ENCODE results near the gene MCUB.
"Not testable (repeated sequence)": the region's sequence is repeated elsewhere in the genome, so short reads cannot be mapped to it uniquely, and the experiment has no call there.

The MCUB gene

GRCh38 chr4:109655396-109655795 is 95.3 kb downstream of the MCUB start:
- H2AFZ ChIP-seq (ENCODE audit: low read depth, low read length): no peak overlapping the region
- H3K9me3 ChIP-seq (ENCODE audit: low read length): no peaks in the 10 kb centered on the region
- H3K4me3 ChIP-seq (ENCODE audit: low read length): no peak overlapping the region
- H3K27me3 ChIP-seq (ENCODE audit: insufficient read depth, low read length): no peaks in the 10 kb centered on the region
- H3K4me1 ChIP-seq (ENCODE audit: insufficient read depth, low read length): no peaks in the 10 kb centered on the region
- no peaks in the 10 kb centered on the region for H3K36me3 ChIP-seq (ENCODE audit: insufficient read depth, low read length)

- H3K36me3 ChIP-seq (ENCODE audit: insufficient read depth, low read length): no peaks in the 10 kb centered on the region
- H2AFZ ChIP-seq (ENCODE audit: low read depth, low read length): no peak overlapping the region
- H3K27me3 ChIP-seq (ENCODE audit: insufficient read depth, low read length): no peaks in the 10 kb centered on the region
- H3K4me1 ChIP-seq (ENCODE audit: insufficient read depth, low read length): peaks cover 9% of the 10 kb centered on the region
- H3K4me3 ChIP-seq (ENCODE audit: low read length): no peak overlapping the region
- H3K9me3 ChIP-seq (ENCODE audit: low read length): no peaks in the 10 kb centered on the region
Measured at GRCh38 chr4:109657854-109658418, 97.9 kb downstream of the MCUB start.

GRCh38 chr4:109658871-109659410 is 98.9 kb downstream of the MCUB start:
- H3K4me3 ChIP-seq (ENCODE audit: low read length): no peak overlapping the region
- H3K27me3 ChIP-seq (ENCODE audit: insufficient read depth, low read length): no peaks in the 10 kb centered on the region
- no peak overlapping the region for H2AFZ ChIP-seq (ENCODE audit: low read depth, low read length)
- H3K36me3 ChIP-seq (ENCODE audit: insufficient read depth, low read length): no peaks in the 10 kb centered on the region
- peaks cover 14% of the 10 kb centered on the region for H3K4me1 ChIP-seq (ENCODE audit: insufficient read depth, low read length)
- no peaks in the 10 kb centered on the region for H3K9me3 ChIP-seq (ENCODE audit: low read length)

- H2AFZ ChIP-seq (ENCODE audit: low read depth, low read length): no peak overlapping the region
- peaks cover 14% of the 10 kb centered on the region for H3K4me1 ChIP-seq (ENCODE audit: insufficient read depth, low read length)
- no peak overlapping the region for H3K4me3 ChIP-seq (ENCODE audit: low read length)
- H3K27me3 ChIP-seq (ENCODE audit: insufficient read depth, low read length): no peaks in the 10 kb centered on the region
- H3K36me3 ChIP-seq (ENCODE audit: insufficient read depth, low read length): no peaks in the 10 kb centered on the region
- H3K9me3 ChIP-seq (ENCODE audit: low read length): no peaks in the 10 kb centered on the region
Measured at GRCh38 chr4:109662116-109662515, 102.1 kb downstream of the MCUB start.

GRCh38 chr4:109662771-109663170 is 102.7 kb downstream of the MCUB start:
- no peaks in the 10 kb centered on the region for H3K27me3 ChIP-seq (ENCODE audit: insufficient read depth, low read length)
- H3K4me1 ChIP-seq (ENCODE audit: insufficient read depth, low read length): peaks cover 14% of the 10 kb centered on the region
- H3K9me3 ChIP-seq (ENCODE audit: low read length): no peaks in the 10 kb centered on the region
- no peaks in the 10 kb centered on the region for H3K36me3 ChIP-seq (ENCODE audit: insufficient read depth, low read length)
- no peak overlapping the region for H3K4me3 ChIP-seq (ENCODE audit: low read length)
- H2AFZ ChIP-seq (ENCODE audit: low read depth, low read length): peak overlapping the region; percentile 9

- no peaks in the 10 kb centered on the region for H3K9me3 ChIP-seq (ENCODE audit: low read length)
- peaks cover 14% of the 10 kb centered on the region for H3K4me1 ChIP-seq (ENCODE audit: insufficient read depth, low read length)
- no peak overlapping the region for H3K4me3 ChIP-seq (ENCODE audit: low read length)
- H2AFZ ChIP-seq (ENCODE audit: low read depth, low read length): no peak overlapping the region
- H3K36me3 ChIP-seq (ENCODE audit: insufficient read depth, low read length): no peaks in the 10 kb centered on the region
- H3K27me3 ChIP-seq (ENCODE audit: insufficient read depth, low read length): no peaks in the 10 kb centered on the region
Measured at GRCh38 chr4:109665783-109666485, 105.9 kb downstream of the MCUB start.

- no peaks in the 10 kb centered on the region for H3K36me3 ChIP-seq (ENCODE audit: insufficient read depth, low read length)
- H2AFZ ChIP-seq (ENCODE audit: low read depth, low read length): no peak overlapping the region
- no peak overlapping the region for H3K4me3 ChIP-seq (ENCODE audit: low read length)
- no peaks in the 10 kb centered on the region for H3K27me3 ChIP-seq (ENCODE audit: insufficient read depth, low read length)
- no peaks in the 10 kb centered on the region for H3K4me1 ChIP-seq (ENCODE audit: insufficient read depth, low read length)
- H3K9me3 ChIP-seq (ENCODE audit: low read length): peaks cover 6% of the 10 kb centered on the region
Measured at GRCh38 chr4:109671350-109671749, 111.3 kb downstream of the MCUB start.

GRCh38 chr4:109672169-109672930 is 112.3 kb downstream of the MCUB start:
- H3K27me3 ChIP-seq (ENCODE audit: insufficient read depth, low read length): no peaks in the 10 kb centered on the region
- no peaks in the 10 kb centered on the region for H3K4me1 ChIP-seq (ENCODE audit: insufficient read depth, low read length)

GRCh38 chr4:109673303-109673702 is 113.3 kb downstream of the MCUB start:
- Histone ChIP-seq H2AFZ (ENCODE audit: low read depth, low read length) (no peak overlapping the region), H3K4me3 (ENCODE audit: low read length) (no peak overlapping the region), H3K27me3 (ENCODE audit: insufficient read depth, low read length) (no peaks in the 10 kb centered on the region), H3K4me1 (ENCODE audit: insufficient read depth, low read length) (no peaks in the 10 kb centered on the region), H3K9me3 (ENCODE audit: low read length) (peaks cover 9% of the 10 kb centered on the region), H3K36me3 (ENCODE audit: insufficient read depth, low read length) (no peaks in the 10 kb centered on the region)

More at GRCh38 chr4:109672169-109672930, 112.3 kb downstream of the MCUB start:
- Histone ChIP-seq H2AFZ (ENCODE audit: low read depth, low read length) (no peak overlapping the region), H3K36me3 (ENCODE audit: insufficient read depth, low read length) (no peaks in the 10 kb centered on the region), H3K4me3 (ENCODE audit: low read length) (no peak overlapping the region), H3K9me3 (ENCODE audit: low read length) (peaks cover 7% of the 10 kb centered on the region)

GRCh38 chr4:109675181-109675580 is 115.1 kb downstream of the MCUB start:
- H3K9me3 ChIP-seq (ENCODE audit: low read length): peaks cover 11% of the 10 kb centered on the region

GRCh38 chr4:109675843-109676242 is 115.8 kb downstream of the MCUB start:
- H3K4me1 ChIP-seq (ENCODE audit: insufficient read depth, low read length): no peaks in the 10 kb centered on the region
- H3K4me3 ChIP-seq (ENCODE audit: low read length): no peak overlapping the region
- H2AFZ ChIP-seq (ENCODE audit: low read depth, low read length): no peak overlapping the region

More at GRCh38 chr4:109675181-109675580, 115.1 kb downstream of the MCUB start:
- Histone ChIP-seq H3K27me3 (ENCODE audit: insufficient read depth, low read length) (no peaks in the 10 kb centered on the region), H3K36me3 (ENCODE audit: insufficient read depth, low read length) (no peaks in the 10 kb centered on the region), H3K4me3 (ENCODE audit: low read length) (no peak overlapping the region), H2AFZ (ENCODE audit: low read depth, low read length) (no peak overlapping the region), H3K4me1 (ENCODE audit: insufficient read depth, low read length) (no peaks in the 10 kb centered on the region)

GRCh38 chr4:109676886-109677285 is 116.8 kb downstream of the MCUB start:
- H3K4me1 ChIP-seq (ENCODE audit: insufficient read depth, low read length): no peaks in the 10 kb centered on the region
- no peaks in the 10 kb centered on the region for H3K36me3 ChIP-seq (ENCODE audit: insufficient read depth, low read length)
- peaks cover 5% of the 10 kb centered on the region for H3K9me3 ChIP-seq (ENCODE audit: low read length)
- no peak overlapping the region for H2AFZ ChIP-seq (ENCODE audit: low read depth, low read length)
- H3K27me3 ChIP-seq (ENCODE audit: insufficient read depth, low read length): no peaks in the 10 kb centered on the region
- H3K4me3 ChIP-seq (ENCODE audit: low read length): no peak overlapping the region

More at GRCh38 chr4:109675843-109676242, 115.8 kb downstream of the MCUB start:
- Histone ChIP-seq H3K36me3 (ENCODE audit: insufficient read depth, low read length) (no peaks in the 10 kb centered on the region), H3K9me3 (ENCODE audit: low read length) (peaks cover 11% of the 10 kb centered on the region), H3K27me3 (ENCODE audit: insufficient read depth, low read length) (no peaks in the 10 kb centered on the region)

GRCh38 chr4:109678472-109678871 is 118.4 kb downstream of the MCUB start:
- not testable (repeated sequence) for H3K4me3 ChIP-seq (ENCODE audit: low read length); H3K4me1 ChIP-seq (ENCODE audit: insufficient read depth, low read length)

More at GRCh38 chr4:109678472-109678871, 118.4 kb downstream of the MCUB start:
- H3K36me3 ChIP-seq (ENCODE audit: insufficient read depth, low read length); H3K9me3 ChIP-seq (ENCODE audit: low read length); H2AFZ ChIP-seq (ENCODE audit: low read depth, low read length); H3K27me3 ChIP-seq (ENCODE audit: insufficient read depth, low read length): not testable (repeated sequence)
